ENCODE data around the gene OR10AD1. TPM values are rescaled to one million over a fixed set of nuclear protein-coding genes. Genes with fewer than 3 reads are reported as not detected.
A peak's percentile ranks its signal among the peaks of the same experiment; 100 is the strongest.

OR10AD1 gene
- total RNA-seq, 1 donor from 2014 or later: not detected

GRCh38 chr12:48165089-48165981, 37.8 kb downstream of the OR10AD1 start:
- DNase-seq: no peak
- Histone ChIP-seq H3K4me1 (peaks cover 7% of the 10 kb centered on the region), H3K27me3 (ENCODE audit: low read depth) (peaks cover 10% of the 10 kb centered on the region), H3K9me3 (replicated peaks) (no peaks in the 10 kb centered on the region), H3K36me3 (no peaks in the 10 kb centered on the region), H3K27ac (replicated peaks) (no peak overlapping the region), H3K4me3 (no peak overlapping the region)
- intact Hi-C loops (cut with micrococcal nuclease): loop anchor here (5.0 kb wide), 1 partner anchor 83 kb away; no protein-coding TSS in a partner anchor
- peak; percentile 97 for TF ChIP-seq CTCF (IDR thresholded peaks at IDR 0.05; ENCODE audit: borderline replicate concordance)

DNA sequence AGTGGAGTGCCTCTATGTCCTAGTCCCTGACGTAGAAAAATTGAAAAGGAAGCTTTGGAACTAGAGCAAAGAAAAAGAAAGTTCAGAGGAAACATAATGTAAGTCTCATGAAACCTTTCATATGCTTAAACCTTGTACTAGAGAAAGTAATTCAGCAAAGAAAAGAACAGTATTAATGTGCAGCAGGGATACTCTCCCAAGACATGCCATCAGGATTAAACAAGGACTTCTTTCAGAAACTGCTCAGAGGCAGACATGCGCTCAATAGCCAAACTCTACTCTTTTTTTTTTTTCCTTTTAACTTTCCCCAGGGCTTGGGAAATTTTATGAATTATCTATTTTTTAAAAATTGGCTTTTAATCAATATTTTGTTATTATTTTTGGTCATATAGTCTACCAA, 38.6 kb downstream of the OR10AD1 start:
- Histone ChIP-seq H3K4me3 (no peak overlapping the region), H3K4me1 (peaks cover 8% of the 10 kb centered on the region), H3K27me3 (ENCODE audit: low read depth) (peaks cover 10% of the 10 kb centered on the region), H3K27ac (replicated peaks) (no peak overlapping the region), H3K9me3 (replicated peaks) (no peaks in the 10 kb centered on the region), H3K36me3 (no peaks in the 10 kb centered on the region)
- intact Hi-C loops (cut with micrococcal nuclease): no loop called here
- no peak for DNase-seq
- TF ChIP-seq CTCF (IDR thresholded peaks at IDR 0.05; ENCODE audit: borderline replicate concordance): no peak

GRCh38 chr12:48163150-48163747, 39.8 kb downstream of the OR10AD1 start:
- Histone ChIP-seq H3K4me3 (no peak overlapping the region), H3K27me3 (ENCODE audit: low read depth) (peaks cover 10% of the 10 kb centered on the region), H3K27ac (replicated peaks) (no peak overlapping the region), H3K36me3 (no peaks in the 10 kb centered on the region), H3K4me1 (peaks cover 8% of the 10 kb centered on the region), H3K9me3 (replicated peaks) (no peaks in the 10 kb centered on the region)
- TF ChIP-seq CTCF (IDR thresholded peaks at IDR 0.05; ENCODE audit: borderline replicate concordance): no peak
- intact Hi-C loops (cut with micrococcal nuclease): no loop called here
- DNase-seq: no peak

DNA sequence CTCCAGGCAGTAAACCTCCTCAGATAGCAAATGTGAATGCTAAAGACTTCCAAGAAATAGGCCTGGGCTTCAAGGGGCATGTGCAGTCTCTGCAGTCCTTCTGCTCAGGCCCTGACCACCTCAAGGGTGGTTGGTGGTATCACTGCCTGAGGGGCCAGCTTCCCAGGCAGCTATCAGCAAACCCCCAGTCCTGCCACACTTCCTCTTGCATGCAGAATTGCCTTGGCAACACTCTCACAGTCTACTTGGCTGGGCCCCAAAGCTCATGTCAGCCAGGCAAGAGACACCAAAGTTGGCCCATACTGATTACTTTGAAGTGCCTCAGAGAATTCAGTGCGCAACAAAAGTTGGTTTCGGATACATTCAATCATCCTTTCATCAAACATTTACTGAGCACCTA, 42.3 kb downstream of the OR10AD1 start:
- TF ChIP-seq CTCF (IDR thresholded peaks at IDR 0.05; ENCODE audit: borderline replicate concordance): no peak
- H3K4me3 ChIP-seq: no peak overlapping the region
- DNase-seq: no peak
- peaks cover 28% of the 10 kb centered on the region for H3K4me1 ChIP-seq
- intact Hi-C loops (cut with micrococcal nuclease): no loop called here
- no peaks in the 10 kb centered on the region for H3K36me3 ChIP-seq
- peaks cover 4% of the 10 kb centered on the region for H3K27me3 ChIP-seq (ENCODE audit: low read depth)
- H3K9me3 ChIP-seq (replicated peaks): no peaks in the 10 kb centered on the region
- H3K27ac ChIP-seq (replicated peaks): peak overlapping the region; percentile 24

GRCh38 chr12:48160046-48160445, 43.0 kb downstream of the OR10AD1 start:
- Histone ChIP-seq H3K27ac (replicated peaks) (no peak overlapping the region), H3K9me3 (replicated peaks) (no peaks in the 10 kb centered on the region), H3K4me1 (peaks cover 34% of the 10 kb centered on the region), H3K36me3 (no peaks in the 10 kb centered on the region), H3K4me3 (no peak overlapping the region), H3K27me3 (ENCODE audit: low read depth) (no peaks in the 10 kb centered on the region)
- intact Hi-C loops (cut with micrococcal nuclease): no loop called here
- TF ChIP-seq CTCF (IDR thresholded peaks at IDR 0.05; ENCODE audit: borderline replicate concordance): no peak
- DNase-seq: no peak

All from left ventricle myocardium inferior (tissue), 1 donor.